CD4-positive, alpha-beta T cell (primary cell): Measurements from ENCODE around the gene ELK4. TPM values are rescaled to one million over a fixed set of nuclear protein-coding genes. Genes with fewer than 3 reads are reported as not detected.

Source experiments
- ATAC-seq: fragments of 200-7000 bp; cut with Tn5 transposase; one replicate; pipeline ENCODE4 v1.10.0; 2022; ENCODE audit warnings: mild to moderate bottlenecking; ENCODE audit not compliant: poor library complexity
- CTCF ChIA-PET: fragments of 350-600 bp; sonication (Branson Sonifier 250); formaldehyde crosslinking; loops from one replicate; lab custom pipeline; 2021; ENCODE audit warnings: antibody characterized with exemption, inconsistent platforms; lab: Charles Lee
- POLR2A ChIA-PET: fragments of 350-600 bp; sonication (Branson Sonifier 250); formaldehyde crosslinking; loops from one replicate; lab custom pipeline; 2021; ENCODE audit warnings: antibody characterized with exemption, inconsistent platforms; lab: Charles Lee
- DNase-seq, 14 experiments: peaks; one replicate each; pipeline ENCODE4 v3.0.0-alpha.2; 2013 to 2020; ENCODE audit warnings: mixed read lengths in 2 of 14
- H3K27ac ChIP-seq, 2 donors: one replicate each; pipeline versions ENCODE4 v1.5.1 to v1.7.0; 2013; ENCODE audit warnings: low read length in 2 of 2, low read depth in 1 of 2, mild to moderate bottlenecking in 1 of 2
- H3K27me3 ChIP-seq, 2 experiments: 1 replicate in 1 of 2; 2 replicates in 1 of 2; pipeline versions ENCODE4 v1.6.1 to v1.7.0; 2013; ENCODE audit warnings: low read length in 2 of 2, control low read depth in 1 of 2, mild to moderate bottlenecking in 1 of 2, moderate library complexity in 1 of 2; ENCODE audit not compliant: insufficient read depth in 2 of 2, control insufficient read depth in 1 of 2
- H3K36me3 ChIP-seq: one replicate; pipeline ENCODE4 v1.6.1; 2013; ENCODE audit warnings: low read length, control low read depth; ENCODE audit not compliant: insufficient read depth
- H3K4me1 ChIP-seq: one replicate; pipeline ENCODE4 v1.6.1; 2013; ENCODE audit warnings: low read length, control low read depth; ENCODE audit not compliant: insufficient read depth
- H3K4me3 ChIP-seq: one replicate; pipeline ENCODE4 v1.5.1; 2013; ENCODE audit warnings: mild to moderate bottlenecking, low read length, moderate library complexity
- H3K9me3 ChIP-seq, 2 experiments: 1 replicate in 1 of 2; 2 replicates in 1 of 2; pipeline versions ENCODE4 v1.6.1 to v1.7.0; 2013; ENCODE audit warnings: low read length in 2 of 2, mild to moderate bottlenecking in 2 of 2, control low read depth in 1 of 2, moderate library complexity in 1 of 2; ENCODE audit not compliant: control insufficient read depth in 1 of 2, insufficient read depth in 1 of 2
- H3K27ac Mint-ChIP-seq: one replicate; pipeline ENCODE4 v1.8.0; 2020; ENCODE audit warnings: mixed read lengths
- H3K27me3 Mint-ChIP-seq: one replicate; pipeline ENCODE4 v1.8.0; 2021; ENCODE audit warnings: mixed read lengths
- H3K36me3 Mint-ChIP-seq: one replicate; pipeline ENCODE4 v1.8.0; 2021; ENCODE audit warnings: low read depth, mixed read lengths
- H3K4me1 Mint-ChIP-seq: one replicate; pipeline ENCODE4 v1.8.0; 2021; ENCODE audit warnings: low read depth, mixed read lengths
- H3K4me3 Mint-ChIP-seq: one replicate; pipeline ENCODE4 v1.8.0; 2020; ENCODE audit warnings: mild to moderate bottlenecking, mixed read lengths
- H3K9me3 Mint-ChIP-seq: one replicate; pipeline ENCODE4 v1.8.0; 2020; ENCODE audit warnings: mixed read lengths
- CTCF ChIP-seq: fragments of 200-600 bp; IDR thresholded peaks from one replicate; pipeline ENCODE4 v1.8.0; 2022; ENCODE audit warnings: antibody characterized with exemption, mild to moderate bottlenecking
- intact Hi-C, 2 experiments: fragments of 100-400 bp; cut with DNase I in 1 of 2; cut with micrococcal nuclease in 1 of 2; formaldehyde crosslinking; loops; one replicate each; pipeline versions ENCODE4 v1.15.1 to v1.9.0; 2023 to 2025; cut with DNase I, micrococcal nuclease
- total RNA-seq, 174 experiments: library from RNA in 2 of 174; stranded (reverse) in 2 of 174; gene quantifications; one replicate each; pipeline ENCODE4 v1.2.3 and lab custom pipeline; 2021 to 2026

ELK4 gene
- total RNA-seq, 2 experiments from 2014 or later, result 145 to 154 TPM

- H3K27me3 ChIP-seq, result no peaks in the 10 kb centered on the region
- no peaks in the 10 kb centered on the region for H3K36me3 ChIP-seq
- Mint-ChIP-seq H3K27ac (no peak overlapping the region), H3K27me3 (no peaks in the 10 kb centered on the region), H3K4me3 (no peak overlapping the region), H3K36me3 (peaks cover 7% of the 10 kb centered on the region), H3K9me3 (no peaks in the 10 kb centered on the region), H3K4me1 (peaks cover 30% of the 10 kb centered on the region)
- H3K4me1 ChIP-seq, result peaks cover 28% of the 10 kb centered on the region
- POLR2A ChIA-PET, result interaction anchor here (8.5 kb wide), 1 partner anchor 42 kb away, joined by 360 read pairs; the partner anchor contains the start of gene ELK4
- ATAC-seq (no peak), DNase-seq (peak in 1 of 14 experiments; percentile 20)
- CTCF ChIA-PET, result interaction anchor here (1.0 to 8.8 kb wide), 3 partner anchors 42 to 68 kb away, joined by 5 to 194 read pairs (median 175); partner anchors contain the start of gene ELK4
- no peak overlapping the region for H3K4me3 ChIP-seq
- no peaks in the 10 kb centered on the region for H3K9me3 ChIP-seq
- H3K27ac ChIP-seq, result no peak overlapping the region
- intact Hi-C loops, result no loop called here
- no peak for TF ChIP-seq CTCF
These were observed 42.8 kb downstream of the ELK4 start for GRCh38 chr1:205589046-205589445.

GRCh38 chr1:205588636-205589035, 43.2 kb downstream of the ELK4 start:
- Histone ChIP-seq H3K4me1 (peaks cover 24% of the 10 kb centered on the region), H3K36me3 (no peaks in the 10 kb centered on the region), H3K27me3 (no peaks in the 10 kb centered on the region), H3K27ac (no peak overlapping the region), H3K9me3 (no peaks in the 10 kb centered on the region), H3K4me3 (no peak overlapping the region)
- Mint-ChIP-seq H3K4me3 (no peak overlapping the region), H3K27ac (no peak overlapping the region), H3K27me3 (no peaks in the 10 kb centered on the region), H3K36me3 (peaks cover 3% of the 10 kb centered on the region), H3K9me3 (no peaks in the 10 kb centered on the region), H3K4me1 (peaks cover 26% of the 10 kb centered on the region)
- ATAC-seq, result no peak
- DNase-seq, result peak in 1 of 14 experiments; percentile 32
- CTCF ChIA-PET, result interaction anchor here (1.0 to 8.8 kb wide), 2 partner anchors 43 to 68 kb away, joined by 5 to 175 read pairs; partner anchors contain the start of gene ELK4
- intact Hi-C loops, result no loop called here
- POLR2A ChIA-PET, result interaction anchor here (1.2 to 8.5 kb wide), 2 partner anchors 42 to 70 kb away, joined by 5 to 360 read pairs; partner anchors contain the start of gene ELK4
- TF ChIP-seq CTCF, result no peak

GRCh38 chr1:205587581-205587980, 44.2 kb downstream of the ELK4 start:
- peaks cover 18% of the 10 kb centered on the region for H3K4me1 ChIP-seq
- no peak overlapping the region for H3K4me3 Mint-ChIP-seq
- no peaks in the 10 kb centered on the region for H3K9me3 ChIP-seq
- H3K36me3 ChIP-seq, result no peaks in the 10 kb centered on the region
- H3K4me3 ChIP-seq, result no peak overlapping the region
- H3K4me1 Mint-ChIP-seq, result peaks cover 16% of the 10 kb centered on the region
- intact Hi-C loops, result no loop called here
- H3K27me3 Mint-ChIP-seq, result no peaks in the 10 kb centered on the region
- H3K27ac Mint-ChIP-seq, result no peak overlapping the region
- H3K9me3 Mint-ChIP-seq, result no peaks in the 10 kb centered on the region
- ChIA-PET POLR2A (interaction anchor here (1.2 kb wide), 1 partner anchor 71 kb away, joined by 5 read pairs; no protein-coding TSS in a partner anchor), CTCF (no interaction called here)
- no peak for ATAC-seq
- no peaks in the 10 kb centered on the region for H3K27me3 ChIP-seq
- H3K27ac ChIP-seq, result no peak overlapping the region
- no peak for TF ChIP-seq CTCF
- no peaks in the 10 kb centered on the region for H3K36me3 Mint-ChIP-seq
- DNase-seq, result peak in 1 of 14 experiments; percentile 24
